Cardiac muscle cell (in vitro differentiated cells and primary cell): Measurements from ENCODE around the gene CDKL1. TPM values are rescaled to one million over a fixed set of nuclear protein-coding genes. Genes with fewer than 3 reads are reported as not detected.
A peak's percentile ranks its signal among the peaks of the same experiment; 100 is the strongest.

ENCODE experiments used
- DNase-seq, 2 donors: peaks; one replicate each; pipeline versions ENCODE4 v3.0.0 to v3.0.0-alpha.2; 2010 to 2017; ENCODE audit warnings: low read depth in 1 of 2, low spot score in 1 of 2
- H3K27ac ChIP-seq: fragments of 200-600 bp; sonication (generic); 2 replicates; pipeline ENCODE4 v1.5.1; 2016
- H3K27me3 ChIP-seq: fragments of 200-600 bp; sonication (generic); 2 replicates; pipeline ENCODE4 v1.6.0; 2016; ENCODE audit warnings: control low read depth
- H3K36me3 ChIP-seq: fragments of 200-600 bp; sonication (generic); 2 replicates; pipeline ENCODE4 v1.5.1; 2016; ENCODE audit warnings: control low read depth
- H3K4me1 ChIP-seq: fragments of 200-600 bp; sonication (generic); 2 replicates; pipeline ENCODE4 v1.8.1; 2017; ENCODE audit warnings: low read depth, mild to moderate bottlenecking, mixed run types
- H3K4me3 ChIP-seq: fragments of 200-600 bp; sonication (generic); 2 replicates; pipeline ENCODE4 v1.5.1; 2016; ENCODE audit warnings: mild to moderate bottlenecking
- H3K9me3 ChIP-seq: fragments of 200-600 bp; sonication (generic); 2 replicates; pipeline ENCODE4 v1.5.1; 2017; ENCODE audit warnings: low read depth, mild to moderate bottlenecking, control low read depth
- polyA plus RNA-seq: library from polyadenylated mRNA; unstranded; fragments of >200 nt; fragmentation: Nextera tagmentation; extraction: Ambion mirVana; gene quantifications from 2 replicates; pipeline ENCODE4 v1.2.1, GENCODE V29; 2016
- total RNA-seq: library from RNA; depleted of rRNA; stranded (reverse); fragments of >200 nt; gene quantifications from 2 replicates; pipeline ENCODE4 v1.2.3, GENCODE V29; 2016
- TF ChIP-seq, protein P1 (sequence below): IDR thresholded peaks from 2 replicates; pipeline ENCODE4 v1.5.1; 2012; ENCODE audit warnings: low read depth, mild to moderate bottlenecking, low read length

Gene CDKL1
- total and polyA plus RNA-seq, 2 experiments from 2014 or later: 0.17 to 1.0 TPM

DNA sequence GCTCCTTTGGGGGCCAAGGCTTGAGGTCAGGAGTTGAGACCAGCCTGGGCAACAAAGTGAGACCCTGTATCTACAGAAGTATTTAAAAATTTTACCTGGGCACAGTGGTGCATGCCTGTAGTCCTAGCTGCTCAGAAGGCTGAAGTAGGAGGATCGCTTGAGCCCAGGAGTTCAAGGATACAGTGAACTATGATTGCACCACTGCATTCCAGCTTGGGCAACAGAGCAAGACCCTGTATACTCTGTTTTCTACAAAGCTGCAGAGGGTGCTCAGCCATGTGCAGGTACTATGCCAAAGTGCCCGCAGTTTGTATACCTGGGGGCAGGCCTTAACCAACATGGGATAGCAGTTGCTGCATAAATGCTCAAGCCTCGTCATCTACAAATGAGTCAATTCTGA is 26.8 kb upstream of the CDKL1 start:
- TF ChIP-seq, protein P1, sequence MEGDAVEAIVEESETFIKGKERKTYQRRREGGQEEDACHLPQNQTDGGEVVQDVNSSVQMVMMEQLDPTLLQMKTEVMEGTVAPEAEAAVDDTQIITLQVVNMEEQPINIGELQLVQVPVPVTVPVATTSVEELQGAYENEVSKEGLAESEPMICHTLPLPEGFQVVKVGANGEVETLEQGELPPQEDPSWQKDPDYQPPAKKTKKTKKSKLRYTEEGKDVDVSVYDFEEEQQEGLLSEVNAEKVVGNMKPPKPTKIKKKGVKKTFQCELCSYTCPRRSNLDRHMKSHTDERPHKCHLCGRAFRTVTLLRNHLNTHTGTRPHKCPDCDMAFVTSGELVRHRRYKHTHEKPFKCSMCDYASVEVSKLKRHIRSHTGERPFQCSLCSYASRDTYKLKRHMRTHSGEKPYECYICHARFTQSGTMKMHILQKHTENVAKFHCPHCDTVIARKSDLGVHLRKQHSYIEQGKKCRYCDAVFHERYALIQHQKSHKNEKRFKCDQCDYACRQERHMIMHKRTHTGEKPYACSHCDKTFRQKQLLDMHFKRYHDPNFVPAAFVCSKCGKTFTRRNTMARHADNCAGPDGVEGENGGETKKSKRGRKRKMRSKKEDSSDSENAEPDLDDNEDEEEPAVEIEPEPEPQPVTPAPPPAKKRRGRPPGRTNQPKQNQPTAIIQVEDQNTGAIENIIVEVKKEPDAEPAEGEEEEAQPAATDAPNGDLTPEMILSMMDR: no peak
- no peak for DNase-seq
- peaks cover 15% of the 10 kb centered on the region for H3K36me3 ChIP-seq

DNA sequence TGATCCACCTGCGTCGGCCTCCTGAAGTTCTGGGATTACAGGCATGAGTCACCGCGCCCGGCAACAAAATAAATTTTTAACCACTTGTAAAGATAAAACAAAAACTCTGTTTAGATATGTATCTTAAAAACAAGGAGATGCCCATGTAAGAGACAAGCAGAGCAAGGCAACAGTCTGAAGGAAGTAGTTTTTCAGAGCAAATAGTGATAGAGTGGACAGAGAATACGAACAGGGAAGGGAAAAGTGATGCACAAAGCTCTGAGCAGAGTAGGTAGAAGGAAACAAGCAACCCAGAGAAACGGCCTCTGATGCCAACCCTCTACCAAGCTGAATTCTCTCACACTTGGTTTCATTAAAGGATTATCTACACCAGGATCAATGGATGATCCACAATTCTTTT is 24.8 kb upstream of the CDKL1 start:
- H3K27me3 ChIP-seq: no peaks in the 10 kb centered on the region
- DNase-seq: no peak
- TF ChIP-seq, protein P1: no peak
- H3K36me3 ChIP-seq: peaks cover 15% of the 10 kb centered on the region
- H3K9me3 ChIP-seq: no peaks in the 10 kb centered on the region
- H3K27ac ChIP-seq: no peak overlapping the region
- H3K4me3 ChIP-seq: no peak overlapping the region
- peaks cover 5% of the 10 kb centered on the region for H3K4me1 ChIP-seq

More for the DNA sequence above, 26.8 kb upstream of the CDKL1 start:
- Histone ChIP-seq H3K27ac (no peak overlapping the region), H3K27me3 (no peaks in the 10 kb centered on the region), H3K4me3 (no peak overlapping the region), H3K4me1 (peaks cover 5% of the 10 kb centered on the region), H3K9me3 (no peaks in the 10 kb centered on the region)

DNA sequence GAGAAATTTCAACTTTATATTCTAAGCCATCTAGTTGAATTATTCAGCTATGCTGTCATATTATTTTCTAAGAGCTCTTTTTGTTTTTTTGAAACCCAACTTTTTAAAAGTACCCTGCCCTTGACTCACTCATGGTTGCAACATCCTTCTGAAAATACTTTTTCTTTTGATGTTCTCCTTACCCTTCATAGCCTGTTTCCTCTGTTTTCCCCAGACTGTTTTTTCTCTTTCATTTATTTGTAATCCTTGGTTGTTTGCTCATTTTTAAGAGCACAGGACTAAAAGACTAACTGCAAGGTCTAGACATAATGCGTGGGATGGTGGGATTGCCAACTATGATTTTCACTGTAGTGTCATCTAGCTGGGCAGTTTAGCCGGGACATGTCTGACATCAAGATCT is 21.2 kb upstream of the CDKL1 start:
- peaks cover 5% of the 10 kb centered on the region for H3K4me1 ChIP-seq
- H3K4me3 ChIP-seq: no peak overlapping the region
- TF ChIP-seq, protein P1: no peak
- no peaks in the 10 kb centered on the region for H3K27me3 ChIP-seq
- H3K27ac ChIP-seq: no peak overlapping the region
- peak in 1 of 2 donors; percentile 55 for DNase-seq
- H3K9me3 ChIP-seq: no peaks in the 10 kb centered on the region
- H3K36me3 ChIP-seq: peaks cover 7% of the 10 kb centered on the region

DNA sequence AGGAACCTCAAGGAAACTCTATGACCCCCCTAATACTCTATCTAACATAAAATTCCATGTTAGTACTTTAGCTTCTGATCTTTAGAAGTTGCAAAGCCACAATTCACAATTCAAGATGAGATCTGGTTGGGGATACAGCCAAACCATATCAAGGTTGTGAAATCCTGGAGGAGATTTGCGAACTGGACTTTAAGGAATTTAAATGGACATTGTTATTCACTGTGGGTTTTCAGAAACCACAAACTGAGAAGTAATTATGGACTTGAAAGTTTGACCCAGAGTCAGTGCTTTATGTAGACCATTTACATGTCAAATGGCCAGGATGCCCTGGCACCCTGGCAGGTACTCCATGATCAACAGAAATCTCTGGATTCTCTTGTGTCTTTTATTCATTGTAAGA is 14.2 kb upstream of the CDKL1 start:
- peak in 1 of 2 donors; percentile 85 for DNase-seq
- H3K27ac ChIP-seq: no peak overlapping the region
- no peaks in the 10 kb centered on the region for H3K4me1 ChIP-seq
- H3K27me3 ChIP-seq: no peaks in the 10 kb centered on the region
- no peak overlapping the region for H3K4me3 ChIP-seq
- TF ChIP-seq, protein P1: no peak
- no peaks in the 10 kb centered on the region for H3K9me3 ChIP-seq
- H3K36me3 ChIP-seq: no peaks in the 10 kb centered on the region

DNA sequence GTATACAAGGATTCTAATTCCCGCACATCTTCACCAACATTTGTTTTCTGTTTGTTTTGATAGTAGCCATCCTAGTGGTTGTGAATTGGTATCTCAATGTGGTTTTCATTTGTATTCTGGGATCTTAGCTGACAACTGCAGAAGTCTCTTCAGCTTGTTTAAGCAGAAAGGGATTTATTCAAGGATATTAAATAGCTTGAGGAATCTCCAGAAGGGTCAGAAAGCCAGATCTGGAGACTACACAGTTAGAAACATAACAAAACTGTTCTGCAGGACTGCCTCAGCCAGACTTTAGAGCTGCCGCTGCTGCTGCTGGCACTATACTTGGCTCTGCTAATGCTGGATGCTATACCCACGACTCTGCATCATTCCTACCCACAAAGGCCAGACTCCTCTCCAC is 13.4 kb upstream of the CDKL1 start:
- H3K27ac ChIP-seq: no peak overlapping the region
- no peaks in the 10 kb centered on the region for H3K27me3 ChIP-seq
- TF ChIP-seq, protein P1: no peak
- no peaks in the 10 kb centered on the region for H3K9me3 ChIP-seq
- no peaks in the 10 kb centered on the region for H3K36me3 ChIP-seq
- H3K4me3 ChIP-seq: no peak overlapping the region
- no peak for DNase-seq
- H3K4me1 ChIP-seq: no peaks in the 10 kb centered on the region
